ENCODE measurements around the gene NIPAL3. TPM values are rescaled to one million over a fixed set of nuclear protein-coding genes. Genes with fewer than 3 reads are reported as not detected.

The NIPAL3 gene
- total RNA-seq, 4 donors from 2014 or later: 34.8 to 55.8 (median 46.8) TPM

DNA sequence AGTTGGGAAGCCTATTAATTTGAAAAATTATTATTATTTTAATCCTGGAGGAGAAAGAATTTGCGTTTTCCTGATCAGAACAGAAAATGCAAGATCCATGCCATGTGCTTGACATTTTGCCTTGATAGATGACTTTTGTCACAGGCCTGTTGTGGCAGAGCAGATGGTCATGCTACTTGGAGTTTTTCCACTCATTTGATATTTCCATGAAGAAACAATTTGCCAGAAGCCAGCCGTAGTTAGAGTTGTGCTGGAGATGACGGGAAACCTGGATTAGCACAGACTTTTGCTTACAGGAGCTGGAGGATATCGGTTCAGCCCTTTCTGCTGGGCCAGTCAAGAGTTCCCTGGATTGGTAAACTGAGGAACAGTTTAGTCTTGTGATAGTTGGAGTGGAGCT is 90.2 kb downstream of the NIPAL3 start:
- in situ Hi-C loops (cut with MboI; ENCODE audit: low pct_ligation_motif_present in 1 of 4, low pct_unique_long_range_greater_than_20kb in 1 of 4, low sequenced_read_pairs in 3 of 4): no loop called here
- no peaks in the 10 kb centered on the region for H3K9me3 ChIP-seq
- WGBS, 2 donors (ENCODE audit: low coverage in 1 of 2): 87 to 96% methylated on average over 4 of the region's 4 CpGs
- intact Hi-C loops (cut with DNase I; ENCODE audit: low total_unique reads): no loop called here
- no peak for DNase-seq
- H3K4me1 ChIP-seq: peaks cover 0 to 16% (median 7%) of the 10 kb centered on the region in 4 donors
- H3K27ac ChIP-seq: peak overlapping the region in 3 of 4 donors; percentile 17 to 31 (median 19)
- no peaks in the 10 kb centered on the region for H3K27me3 ChIP-seq
- no peaks in the 10 kb centered on the region for H3K36me3 ChIP-seq
- TF ChIP-seq POLR2AphosphoS5 (IDR thresholded peaks at IDR 0.05) (no peak), EP300 (IDR thresholded peaks at IDR 0.05; ENCODE audit: low read depth) (no peak), POLR2A (IDR thresholded peaks at IDR 0.05) (no peak)
- TF ChIP-seq, protein P1, sequence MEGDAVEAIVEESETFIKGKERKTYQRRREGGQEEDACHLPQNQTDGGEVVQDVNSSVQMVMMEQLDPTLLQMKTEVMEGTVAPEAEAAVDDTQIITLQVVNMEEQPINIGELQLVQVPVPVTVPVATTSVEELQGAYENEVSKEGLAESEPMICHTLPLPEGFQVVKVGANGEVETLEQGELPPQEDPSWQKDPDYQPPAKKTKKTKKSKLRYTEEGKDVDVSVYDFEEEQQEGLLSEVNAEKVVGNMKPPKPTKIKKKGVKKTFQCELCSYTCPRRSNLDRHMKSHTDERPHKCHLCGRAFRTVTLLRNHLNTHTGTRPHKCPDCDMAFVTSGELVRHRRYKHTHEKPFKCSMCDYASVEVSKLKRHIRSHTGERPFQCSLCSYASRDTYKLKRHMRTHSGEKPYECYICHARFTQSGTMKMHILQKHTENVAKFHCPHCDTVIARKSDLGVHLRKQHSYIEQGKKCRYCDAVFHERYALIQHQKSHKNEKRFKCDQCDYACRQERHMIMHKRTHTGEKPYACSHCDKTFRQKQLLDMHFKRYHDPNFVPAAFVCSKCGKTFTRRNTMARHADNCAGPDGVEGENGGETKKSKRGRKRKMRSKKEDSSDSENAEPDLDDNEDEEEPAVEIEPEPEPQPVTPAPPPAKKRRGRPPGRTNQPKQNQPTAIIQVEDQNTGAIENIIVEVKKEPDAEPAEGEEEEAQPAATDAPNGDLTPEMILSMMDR (IDR thresholded peaks at IDR 0.05): no peak
- H3K4me3 ChIP-seq: no peak overlapping the region

DNA sequence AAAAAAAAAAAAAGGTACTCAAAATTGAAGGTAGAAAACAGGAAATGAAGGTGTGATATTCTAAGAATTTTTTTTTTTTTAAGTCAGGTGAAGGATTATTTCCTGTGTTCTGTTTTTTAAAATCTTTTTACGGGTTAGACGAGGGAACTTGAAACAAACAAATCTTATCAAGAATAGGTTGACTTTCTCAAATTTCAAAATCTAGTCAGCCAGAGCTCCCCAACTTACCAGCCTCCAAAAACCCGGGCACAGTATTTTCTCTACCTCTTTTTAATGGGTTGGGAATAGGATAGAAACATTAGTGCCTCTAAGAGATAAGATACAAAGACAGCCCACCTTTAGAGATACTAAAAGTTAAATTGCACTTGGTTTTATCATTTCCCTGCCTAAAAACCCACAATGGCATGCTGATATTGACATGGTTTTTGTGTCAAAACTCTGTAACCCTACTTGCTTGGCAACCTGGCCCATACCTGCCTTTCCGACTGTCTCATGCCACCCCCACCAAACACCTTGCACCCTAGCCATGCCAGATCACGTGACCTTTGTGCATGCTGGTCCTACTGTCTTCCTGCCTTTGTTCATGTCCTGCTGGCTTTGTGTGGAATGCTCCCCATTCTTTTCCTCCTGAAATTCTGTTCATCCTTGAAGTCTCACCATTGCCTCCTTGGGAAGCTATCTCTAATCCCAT is 91.2 kb downstream of the NIPAL3 start:
- in situ Hi-C loops (cut with MboI; ENCODE audit: low pct_ligation_motif_present in 1 of 4, low pct_unique_long_range_greater_than_20kb in 1 of 4, low sequenced_read_pairs in 3 of 4) (no loop called here), intact Hi-C loops (cut with DNase I; ENCODE audit: low total_unique reads) (no loop called here)
- H3K27me3 ChIP-seq: no peaks in the 10 kb centered on the region
- H3K9me3 ChIP-seq: no peaks in the 10 kb centered on the region
- DNase-seq: no peak
- 81 to 84% methylated on average over 5 of the region's 5 CpGs for WGBS, 2 donors (ENCODE audit: low coverage in 1 of 2)
- TF ChIP-seq POLR2A (IDR thresholded peaks at IDR 0.05): no peak
- no peak for TF ChIP-seq POLR2AphosphoS5 (IDR thresholded peaks at IDR 0.05)
- no peak for TF ChIP-seq EP300 (IDR thresholded peaks at IDR 0.05; ENCODE audit: low read depth)
- TF ChIP-seq, protein P1 (IDR thresholded peaks at IDR 0.05): no peak
- peaks cover 0 to 8% (median 2%) of the 10 kb centered on the region in 4 donors for H3K4me1 ChIP-seq
- H3K4me3 ChIP-seq: no peak overlapping the region
- H3K27ac ChIP-seq: peak overlapping the region in 1 of 4 donors; percentile 39
- no peaks in the 10 kb centered on the region for H3K36me3 ChIP-seq

DNA sequence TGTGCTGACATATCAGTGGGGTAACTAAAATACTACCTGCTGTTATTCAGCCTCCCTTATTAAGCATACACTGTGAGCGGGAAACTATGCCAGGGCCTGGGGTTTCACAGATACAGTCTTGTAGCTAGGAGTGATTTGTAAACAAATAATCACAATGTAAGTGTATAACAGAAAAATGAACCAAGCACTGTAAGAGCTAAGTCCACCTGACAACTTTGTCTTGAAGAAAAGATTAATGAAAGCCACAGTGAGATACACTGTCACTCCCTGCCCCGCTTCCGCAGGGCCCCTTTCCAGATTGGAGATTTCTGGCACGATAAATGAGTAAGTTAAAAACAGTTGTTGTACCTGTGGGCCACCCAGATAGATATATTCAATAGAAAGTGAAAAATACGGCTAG is 91.8 kb downstream of the NIPAL3 start:
- H3K36me3 ChIP-seq: no peaks in the 10 kb centered on the region
- peaks cover 0 to 8% (median 0%) of the 10 kb centered on the region in 4 donors for H3K4me1 ChIP-seq
- TF ChIP-seq POLR2AphosphoS5 (IDR thresholded peaks at IDR 0.05) (no peak), POLR2A (IDR thresholded peaks at IDR 0.05) (no peak), EP300 (IDR thresholded peaks at IDR 0.05; ENCODE audit: low read depth) (no peak)
- TF ChIP-seq, protein P1 (IDR thresholded peaks at IDR 0.05): no peak
- no peak overlapping the region for H3K4me3 ChIP-seq
- peak overlapping the region in 1 of 4 donors; percentile 39 for H3K27ac ChIP-seq
- in situ Hi-C loops (cut with MboI; ENCODE audit: low pct_ligation_motif_present in 1 of 4, low pct_unique_long_range_greater_than_20kb in 1 of 4, low sequenced_read_pairs in 3 of 4): no loop called here
- no peaks in the 10 kb centered on the region for H3K27me3 ChIP-seq
- no peak for DNase-seq
- 95 to 100% methylated on average over 4 to 5 of the region's 5 CpGs for WGBS, 2 donors (ENCODE audit: low coverage in 1 of 2)
- no peaks in the 10 kb centered on the region for H3K9me3 ChIP-seq
- intact Hi-C loops (cut with DNase I; ENCODE audit: low total_unique reads): no loop called here

DNA sequence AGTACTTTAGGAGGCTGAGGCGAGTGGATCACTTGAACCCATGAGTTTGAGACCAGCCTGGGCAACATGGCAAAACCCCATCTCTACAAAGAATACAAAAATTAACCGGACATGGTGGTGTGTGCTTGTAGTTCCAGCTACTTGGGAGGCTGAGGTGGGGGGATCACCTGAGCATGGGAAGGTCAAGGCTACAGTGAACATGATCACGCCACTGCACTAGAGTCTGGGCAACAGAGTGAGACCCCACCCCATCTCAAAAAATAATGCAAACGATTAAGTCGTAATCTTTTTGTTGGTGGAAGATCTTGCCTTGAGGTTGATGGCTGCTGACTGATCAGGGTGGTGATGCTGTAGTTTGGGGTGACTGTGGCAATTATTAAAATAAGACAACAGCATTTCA is 93.3 kb downstream of the NIPAL3 start:
- Histone ChIP-seq H3K4me1 (peaks cover 0 to under 1% (median 0%) of the 10 kb centered on the region in 4 donors), H3K27me3 (no peaks in the 10 kb centered on the region), H3K36me3 (no peaks in the 10 kb centered on the region), H3K9me3 (no peaks in the 10 kb centered on the region), H3K27ac (no peak overlapping the region), H3K4me3 (no peak overlapping the region)
- TF ChIP-seq EP300 (IDR thresholded peaks at IDR 0.05; ENCODE audit: low read depth) (no peak), POLR2AphosphoS5 (IDR thresholded peaks at IDR 0.05) (no peak)
- in situ Hi-C loops (cut with MboI; ENCODE audit: low pct_ligation_motif_present in 1 of 4, low pct_unique_long_range_greater_than_20kb in 1 of 4, low sequenced_read_pairs in 3 of 4): no loop called here
- 99 to 100% methylated on average over 3 to 5 of the region's 5 CpGs for WGBS, 2 donors (ENCODE audit: low coverage in 1 of 2)
- intact Hi-C loops (cut with DNase I; ENCODE audit: low total_unique reads): no loop called here
- DNase-seq: no peak
